ENCODE measurements around the gene FUT7. TPM values are rescaled to one million over a fixed set of nuclear protein-coding genes. Genes with fewer than 3 reads are reported as not detected.
A peak's percentile ranks its signal among the peaks of the same experiment; 100 is the strongest.

Gene FUT7
- total and polyA plus RNA-seq, 2 of the 13 experiments (the other 11 are each of a cell fraction or from before 2014, with no cell fraction given): 0.05 TPM; not detected in 1

GRCh38 chr9:137058521-137059234 is 26.8 kb upstream of the FUT7 start (continued):
- TF ChIP-seq ZNF3 (CRISPR knock-in tag; IDR thresholded peaks at IDR 0.05) (peak; percentile 97), CREM (IDR thresholded peaks at IDR 0.05) (no peak), CREM (CRISPR knock-in tag; IDR thresholded peaks at IDR 0.05) (no peak), ZNF331 (CRISPR knock-in tag; IDR thresholded peaks at IDR 0.05) (no peak), ZNF607 (CRISPR knock-in tag; IDR thresholded peaks at IDR 0.05; ENCODE audit: borderline replicate concordance) (no peak), SETDB1 (CRISPR knock-in tag; IDR thresholded peaks at IDR 0.05; ENCODE audit: borderline replicate concordance) (no peak), ZMYM3 (CRISPR knock-in tag; IDR thresholded peaks at IDR 0.05) (peak; percentile 90), HMG20A (CRISPR knock-in tag; IDR thresholded peaks at IDR 0.05; ENCODE audit: borderline replicate concordance) (no peak), ZNF709 (CRISPR knock-in tag; IDR thresholded peaks at IDR 0.05) (no peak), ZNF382 (CRISPR knock-in tag; IDR thresholded peaks at IDR 0.05; ENCODE audit: borderline replicate concordance) (no peak), REPIN1 (CRISPR knock-in tag; IDR thresholded peaks at IDR 0.05; ENCODE audit: borderline replicate concordance, low read depth) (no peak), ZNF441 (CRISPR knock-in tag; IDR thresholded peaks at IDR 0.05; ENCODE audit: borderline replicate concordance) (0 out of 2 replicates have a peak, but pooled peaks have one; percentile 25), LBX2 (CRISPR knock-in tag; IDR thresholded peaks at IDR 0.05; ENCODE audit: borderline replicate concordance) (no peak), THAP8 (CRISPR knock-in tag; IDR thresholded peaks at IDR 0.05; ENCODE audit: borderline replicate concordance) (no peak), MYC (CRISPR knock-in tag; IDR thresholded peaks at IDR 0.05; ENCODE audit: borderline replicate concordance) (no peak), ZNF292 (CRISPR knock-in tag; IDR thresholded peaks at IDR 0.05; ENCODE audit: borderline replicate concordance, low read depth) (no peak), MEIS2 (CRISPR knock-in tag; IDR thresholded peaks at IDR 0.05) (no peak), ZBTB43 (CRISPR knock-in tag; conservative IDR thresholded peaks at IDR 0.05) (no peak), PPARG (CRISPR knock-in tag; conservative IDR thresholded peaks at IDR 0.05) (peak; percentile 58; the same call in 1 of the 2 replicates), ATF1 (CRISPR knock-in tag; IDR thresholded peaks at IDR 0.05) (no peak), ZSCAN20 (CRISPR knock-in tag; IDR thresholded peaks at IDR 0.05; ENCODE audit: borderline replicate concordance) (no peak), NR2F6 (IDR thresholded peaks at IDR 0.05) (no peak), NR2F6 (CRISPR knock-in tag; IDR thresholded peaks at IDR 0.05) (no peak), RFXANK (CRISPR knock-in tag; IDR thresholded peaks at IDR 0.05) (no peak), ZNF580 (CRISPR knock-in tag; IDR thresholded peaks at IDR 0.05; ENCODE audit: borderline replicate concordance, low read depth) (no peak)
